Smooth muscle cell of the brain vasculature (primary cell): Measurements from ENCODE around the gene C12orf57.

Source experiments
- DNase-seq: peaks from one replicate; pipeline ENCODE4 v3.0.0-alpha.2; 2012; ENCODE audit warnings: low read depth, low spot score

C12orf57 gene

GRCh38 chr12:6917491-6918231 is 26.2 kb upstream of the C12orf57 start:
- no peak for DNase-seq

- no peak for DNase-seq
Measured at GRCh38 chr12:6919588-6919987, 24.2 kb upstream of the C12orf57 start.

GRCh38 chr12:6921539-6921938 is 22.3 kb upstream of the C12orf57 start:
- no peak for DNase-seq

GRCh38 chr12:6921996-6922946 is 21.6 kb upstream of the C12orf57 start:
- DNase-seq = no peak

- no peak for DNase-seq
Measured at GRCh38 chr12:6923003-6923732, 20.7 kb upstream of the C12orf57 start.

GRCh38 chr12:6923851-6924250 is 20.0 kb upstream of the C12orf57 start:
- no peak for DNase-seq

GRCh38 chr12:6925239-6925539 is 18.6 kb upstream of the C12orf57 start:
- no peak for DNase-seq

DNA sequence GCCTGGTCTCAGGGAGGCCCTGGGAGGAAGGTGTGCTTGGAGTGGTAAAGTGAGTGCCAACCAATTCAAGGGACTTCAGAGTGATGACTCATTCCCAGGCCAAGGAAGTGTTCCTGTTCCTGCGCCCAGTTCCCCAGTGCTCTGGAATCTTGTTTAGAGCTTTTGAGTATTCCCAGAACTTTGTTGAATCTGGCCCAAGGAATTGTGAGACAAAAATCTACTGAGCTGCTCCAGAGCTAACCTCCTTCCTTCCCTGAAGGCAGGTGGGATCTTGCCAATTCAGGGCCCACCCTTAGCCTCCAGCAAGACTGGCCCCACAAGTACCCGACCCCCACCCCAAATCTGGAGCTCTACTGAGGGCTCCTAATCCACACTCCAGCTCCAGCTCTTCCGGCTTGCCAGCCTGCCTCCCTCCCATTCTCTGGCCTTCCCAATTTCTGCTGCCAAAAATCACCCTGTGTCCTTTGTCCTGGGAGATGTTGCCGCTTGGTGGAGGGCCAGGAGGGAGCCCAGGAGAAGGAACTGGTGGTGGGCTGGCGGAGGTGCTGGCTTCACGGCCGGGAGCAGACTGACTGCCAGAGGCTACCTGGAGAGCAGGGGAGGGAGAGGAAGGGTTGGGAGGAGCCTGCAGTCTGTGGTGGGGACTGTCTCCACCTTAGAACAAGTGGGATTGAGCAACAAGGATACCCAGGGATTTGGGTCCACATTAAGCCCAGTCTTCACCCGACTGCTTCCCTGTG is 18.1 kb upstream of the C12orf57 start:
- no peak for DNase-seq

DNA sequence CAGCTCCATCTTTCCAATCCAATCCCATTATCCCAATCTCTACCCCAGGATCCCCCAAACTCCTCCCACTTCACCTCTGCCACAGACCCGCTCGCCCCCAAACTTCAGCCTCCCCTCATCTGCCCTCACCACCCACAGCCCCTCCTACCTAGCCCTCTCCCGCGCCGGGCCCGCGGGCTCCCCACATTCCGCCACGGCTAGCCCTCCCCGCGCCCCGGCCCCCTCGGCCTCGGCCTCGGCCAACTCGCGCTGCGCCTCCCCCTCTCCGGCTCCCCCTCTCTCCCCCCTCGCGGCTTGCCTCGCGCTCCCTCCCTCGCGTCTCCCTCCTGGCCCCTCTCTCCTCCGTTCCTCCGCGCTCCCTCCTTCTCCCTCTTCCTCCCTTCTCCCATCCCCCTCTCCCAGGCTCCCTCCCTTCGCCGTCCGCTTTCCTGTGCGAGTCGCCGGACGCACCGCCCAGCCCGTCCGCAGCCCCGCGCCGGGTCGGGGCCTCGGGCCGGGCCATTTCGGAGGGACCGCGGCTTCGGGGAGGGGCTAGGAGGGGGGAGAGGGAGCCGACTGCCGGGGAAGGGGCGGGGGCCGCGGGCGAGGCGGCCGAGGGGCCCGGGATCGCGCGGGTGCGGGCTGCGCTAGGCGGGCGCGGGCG is 16.3 kb upstream of the C12orf57 start, which contains the start of gene ATN1:
ATN1 (plus strand) TSS at position 581 of the 643 bp plus-strand sequence. CDS start 6,043 bp downstream, outside the sequence.
- no peak for DNase-seq

DNA sequence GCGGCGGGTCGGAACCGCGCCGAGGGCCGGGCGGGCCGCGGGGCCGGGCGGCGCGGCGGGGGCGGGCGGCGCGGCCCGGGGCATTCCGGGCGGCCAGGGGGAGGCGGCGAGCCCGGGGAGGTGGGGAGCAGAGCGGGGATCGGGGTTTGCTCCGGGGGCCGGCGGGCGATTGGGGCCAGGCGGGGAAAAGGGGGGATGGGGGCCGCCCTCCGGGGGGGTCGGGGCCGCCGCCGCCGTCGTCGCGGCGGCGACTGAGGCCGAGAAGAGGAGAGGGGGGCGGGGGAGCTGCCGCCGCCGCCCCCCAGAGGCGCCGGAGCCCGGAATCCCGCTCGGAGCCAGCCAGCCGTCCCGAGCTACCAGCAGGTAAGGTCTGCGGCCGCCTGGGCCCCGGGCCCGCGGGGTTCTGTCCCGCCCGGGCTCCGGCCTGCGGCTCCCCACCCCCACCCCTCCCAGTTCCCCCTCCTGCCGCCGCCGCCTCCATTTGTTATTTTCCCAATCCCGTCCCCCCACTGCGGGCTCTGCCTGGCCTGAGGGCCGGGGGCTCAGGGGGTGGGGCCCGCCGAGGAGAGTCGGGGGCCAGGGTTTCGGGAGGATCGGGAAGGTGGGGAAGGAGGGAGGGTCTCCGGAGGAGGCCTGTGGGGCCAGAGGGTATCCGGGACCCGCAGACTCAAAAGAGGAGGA is 15.7 kb upstream of the C12orf57 start:
- DNase-seq = no peak

GRCh38 chr12:6928703-6929407 is 15.0 kb upstream of the C12orf57 start:
- DNase-seq = no peak

GRCh38 chr12:6929466-6930452 is 14.1 kb upstream of the C12orf57 start:
- no peak for DNase-seq

- DNase-seq = no peak
Measured at GRCh38 chr12:6932766-6933165, 11.1 kb upstream of the C12orf57 start.

DNA sequence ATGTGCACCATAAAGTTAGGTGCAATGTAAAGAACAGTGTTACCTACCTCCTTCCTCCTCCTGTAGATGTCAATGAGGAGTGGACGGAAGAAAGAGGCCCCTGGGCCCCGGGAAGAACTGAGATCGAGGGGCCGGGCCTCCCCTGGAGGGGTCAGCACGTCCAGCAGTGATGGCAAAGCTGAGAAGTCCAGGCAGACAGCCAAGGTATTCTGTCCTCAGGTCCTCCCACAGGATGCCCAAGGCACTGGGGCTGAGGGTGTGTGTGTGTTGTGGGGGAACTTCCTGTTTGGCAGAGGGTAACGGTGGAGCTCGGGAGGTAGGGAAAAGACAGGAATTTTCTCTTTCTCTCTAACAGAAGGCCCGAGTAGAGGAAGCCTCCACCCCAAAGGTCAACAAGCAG is 9.7 kb upstream of the C12orf57 start:
- DNase-seq = no peak

- no peak for DNase-seq
Measured at GRCh38 chr12:6935371-6936193, 8.2 kb upstream of the C12orf57 start.

DNA sequence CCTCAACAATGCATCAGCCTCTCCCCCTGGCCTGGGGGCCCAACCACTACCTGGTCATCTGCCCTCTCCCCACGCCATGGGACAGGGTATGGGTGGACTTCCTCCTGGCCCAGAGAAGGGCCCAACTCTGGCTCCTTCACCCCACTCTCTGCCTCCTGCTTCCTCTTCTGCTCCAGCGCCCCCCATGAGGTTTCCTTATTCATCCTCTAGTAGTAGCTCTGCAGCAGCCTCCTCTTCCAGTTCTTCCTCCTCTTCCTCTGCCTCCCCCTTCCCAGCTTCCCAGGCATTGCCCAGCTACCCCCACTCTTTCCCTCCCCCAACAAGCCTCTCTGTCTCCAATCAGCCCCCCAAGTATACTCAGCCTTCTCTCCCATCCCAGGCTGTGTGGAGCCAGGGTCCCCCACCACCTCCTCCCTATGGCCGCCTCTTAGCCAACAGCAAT is 7.6 kb upstream of the C12orf57 start:
- DNase-seq = no peak

- DNase-seq = no peak
Measured at GRCh38 chr12:6936636-6937480, 7.0 kb upstream of the C12orf57 start.
